Measurements from ENCODE around the gene INPP4B. TPM values are rescaled to one million over a fixed set of nuclear protein-coding genes. Genes with fewer than 3 reads are reported as not detected.

Gene INPP4B
- polyA plus RNA-seq, 1 of the 3 experiments (the other 2 are of a cell fraction): 0.08 TPM

DNA sequence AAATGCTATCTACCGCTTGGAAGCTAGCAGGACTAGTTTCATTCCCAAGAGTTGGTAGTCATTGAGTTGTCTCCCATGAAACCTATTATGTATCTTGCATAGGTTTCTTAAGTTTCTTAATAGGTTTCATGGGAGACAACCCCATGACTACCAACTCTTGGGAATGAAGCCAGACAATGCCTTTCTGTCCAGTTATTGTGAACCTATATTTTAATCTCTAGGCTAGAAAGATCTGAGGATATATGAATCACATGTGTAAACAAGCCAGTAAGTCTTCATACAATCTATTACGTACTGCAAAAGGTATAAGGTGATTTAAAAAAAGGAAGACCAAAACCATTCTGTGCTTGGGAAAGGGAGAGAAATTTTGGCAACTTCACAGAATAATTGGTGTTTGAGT lies 162.6 kb downstream of the INPP4B start:
- H3K9me3 ChIP-seq: no peaks in the 10 kb centered on the region
- no peaks in the 10 kb centered on the region for H4K20me1 ChIP-seq (ENCODE audit: insufficient read depth)
- no peaks in the 10 kb centered on the region for H3K9me2 ChIP-seq
- no peaks in the 10 kb centered on the region for H3F3A ChIP-seq (replicated peaks; ENCODE audit: insufficient read depth)
- no peak for TF ChIP-seq RCOR1 (IDR thresholded peaks at IDR 0.05; ENCODE audit: low read length)
- H3K79me2 ChIP-seq (ENCODE audit: insufficient read depth): no peaks in the 10 kb centered on the region
- no peak overlapping the region for H3K27ac ChIP-seq (ENCODE audit: low read depth in 2 of 2, low read length in 1 of 2)
- 59% methylated on average over 2 of the region's 2 CpGs for WGBS (ENCODE audit: low lambda C conversion rate)
- DNase-seq: no peak
- H2AFZ ChIP-seq (ENCODE audit: low read depth): no peak overlapping the region
- H3K9ac ChIP-seq: no peak overlapping the region
- H3K4me2 ChIP-seq: no peak overlapping the region
- H3K4me1 ChIP-seq (ENCODE audit: control insufficient read depth in 1 of 2, insufficient read depth in 2 of 2, low read depth in 1 of 2, low read length in 1 of 2): no peaks in the 10 kb centered on the region
- CTCF ChIA-PET: no interaction called here
- H3K27me3 ChIP-seq (ENCODE audit: insufficient read depth): no peaks in the 10 kb centered on the region
- H3K4me3 ChIP-seq (ENCODE audit: low read depth in 2 of 2, low read length in 1 of 2): no peak overlapping the region
- no peaks in the 10 kb centered on the region for H3K36me3 ChIP-seq (replicated peaks in 1 of 2; ENCODE audit: control insufficient read depth in 1 of 2, insufficient read depth in 2 of 2, low read length in 1 of 2)
- POLR2A ChIA-PET: no interaction called here

DNA sequence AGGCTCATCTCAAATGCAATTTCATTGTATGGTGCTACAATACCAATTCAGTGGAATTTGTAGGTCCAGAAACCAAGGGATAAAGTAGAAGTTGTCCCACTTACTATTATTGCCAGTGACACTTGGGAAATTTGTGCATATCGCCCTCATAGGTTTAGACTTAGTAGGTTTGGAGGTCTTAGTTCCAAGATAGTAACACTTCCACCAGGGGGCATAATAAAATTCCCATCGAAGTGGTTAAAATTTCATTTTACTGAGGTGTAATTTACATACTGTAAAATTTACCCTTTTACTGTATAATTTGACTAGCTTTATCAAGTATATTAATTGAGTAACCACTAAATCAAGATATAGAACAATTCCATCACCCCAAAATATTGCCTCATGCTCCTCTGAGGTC lies 174.6 kb downstream of the INPP4B start:
- DNase-seq: no peak
- Histone ChIP-seq H2AFZ (ENCODE audit: low read depth) (no peak overlapping the region), H3K9me3 (peaks cover 5% of the 10 kb centered on the region; the same call in 1 of the 2 replicates), H3K27ac (ENCODE audit: low read depth in 2 of 2, low read length in 1 of 2) (no peak overlapping the region), H3K4me1 (ENCODE audit: control insufficient read depth in 1 of 2, insufficient read depth in 2 of 2, low read depth in 1 of 2, low read length in 1 of 2) (no peaks in the 10 kb centered on the region), H3K4me3 (ENCODE audit: low read depth in 2 of 2, low read length in 1 of 2) (no peak overlapping the region), H3K36me3 (replicated peaks in 1 of 2; ENCODE audit: control insufficient read depth in 1 of 2, insufficient read depth in 2 of 2, low read length in 1 of 2) (no peaks in the 10 kb centered on the region), H3K9me2 (no peaks in the 10 kb centered on the region), H3K9ac (no peak overlapping the region), H3F3A (replicated peaks; ENCODE audit: insufficient read depth) (no peaks in the 10 kb centered on the region), H4K20me1 (ENCODE audit: insufficient read depth) (no peaks in the 10 kb centered on the region), H3K79me2 (ENCODE audit: insufficient read depth) (no peaks in the 10 kb centered on the region), H3K27me3 (ENCODE audit: insufficient read depth) (no peaks in the 10 kb centered on the region), H3K4me2 (no peak overlapping the region)
- WGBS (ENCODE audit: low lambda C conversion rate): 36% methylated on average over 2 of the region's 2 CpGs
- POLR2A ChIA-PET: no interaction called here
- TF ChIP-seq, protein P1, sequence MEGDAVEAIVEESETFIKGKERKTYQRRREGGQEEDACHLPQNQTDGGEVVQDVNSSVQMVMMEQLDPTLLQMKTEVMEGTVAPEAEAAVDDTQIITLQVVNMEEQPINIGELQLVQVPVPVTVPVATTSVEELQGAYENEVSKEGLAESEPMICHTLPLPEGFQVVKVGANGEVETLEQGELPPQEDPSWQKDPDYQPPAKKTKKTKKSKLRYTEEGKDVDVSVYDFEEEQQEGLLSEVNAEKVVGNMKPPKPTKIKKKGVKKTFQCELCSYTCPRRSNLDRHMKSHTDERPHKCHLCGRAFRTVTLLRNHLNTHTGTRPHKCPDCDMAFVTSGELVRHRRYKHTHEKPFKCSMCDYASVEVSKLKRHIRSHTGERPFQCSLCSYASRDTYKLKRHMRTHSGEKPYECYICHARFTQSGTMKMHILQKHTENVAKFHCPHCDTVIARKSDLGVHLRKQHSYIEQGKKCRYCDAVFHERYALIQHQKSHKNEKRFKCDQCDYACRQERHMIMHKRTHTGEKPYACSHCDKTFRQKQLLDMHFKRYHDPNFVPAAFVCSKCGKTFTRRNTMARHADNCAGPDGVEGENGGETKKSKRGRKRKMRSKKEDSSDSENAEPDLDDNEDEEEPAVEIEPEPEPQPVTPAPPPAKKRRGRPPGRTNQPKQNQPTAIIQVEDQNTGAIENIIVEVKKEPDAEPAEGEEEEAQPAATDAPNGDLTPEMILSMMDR (IDR thresholded peaks at IDR 0.05): peak; percentile 33
- TF ChIP-seq, protein P2, sequence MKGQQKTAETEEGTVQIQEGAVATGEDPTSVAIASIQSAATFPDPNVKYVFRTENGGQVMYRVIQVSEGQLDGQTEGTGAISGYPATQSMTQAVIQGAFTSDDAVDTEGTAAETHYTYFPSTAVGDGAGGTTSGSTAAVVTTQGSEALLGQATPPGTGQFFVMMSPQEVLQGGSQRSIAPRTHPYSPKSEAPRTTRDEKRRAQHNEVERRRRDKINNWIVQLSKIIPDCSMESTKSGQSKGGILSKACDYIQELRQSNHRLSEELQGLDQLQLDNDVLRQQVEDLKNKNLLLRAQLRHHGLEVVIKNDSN (IDR thresholded peaks at IDR 0.05; ENCODE audit: borderline replicate concordance, low read depth): no peak
- TF ChIP-seq, protein P3, sequence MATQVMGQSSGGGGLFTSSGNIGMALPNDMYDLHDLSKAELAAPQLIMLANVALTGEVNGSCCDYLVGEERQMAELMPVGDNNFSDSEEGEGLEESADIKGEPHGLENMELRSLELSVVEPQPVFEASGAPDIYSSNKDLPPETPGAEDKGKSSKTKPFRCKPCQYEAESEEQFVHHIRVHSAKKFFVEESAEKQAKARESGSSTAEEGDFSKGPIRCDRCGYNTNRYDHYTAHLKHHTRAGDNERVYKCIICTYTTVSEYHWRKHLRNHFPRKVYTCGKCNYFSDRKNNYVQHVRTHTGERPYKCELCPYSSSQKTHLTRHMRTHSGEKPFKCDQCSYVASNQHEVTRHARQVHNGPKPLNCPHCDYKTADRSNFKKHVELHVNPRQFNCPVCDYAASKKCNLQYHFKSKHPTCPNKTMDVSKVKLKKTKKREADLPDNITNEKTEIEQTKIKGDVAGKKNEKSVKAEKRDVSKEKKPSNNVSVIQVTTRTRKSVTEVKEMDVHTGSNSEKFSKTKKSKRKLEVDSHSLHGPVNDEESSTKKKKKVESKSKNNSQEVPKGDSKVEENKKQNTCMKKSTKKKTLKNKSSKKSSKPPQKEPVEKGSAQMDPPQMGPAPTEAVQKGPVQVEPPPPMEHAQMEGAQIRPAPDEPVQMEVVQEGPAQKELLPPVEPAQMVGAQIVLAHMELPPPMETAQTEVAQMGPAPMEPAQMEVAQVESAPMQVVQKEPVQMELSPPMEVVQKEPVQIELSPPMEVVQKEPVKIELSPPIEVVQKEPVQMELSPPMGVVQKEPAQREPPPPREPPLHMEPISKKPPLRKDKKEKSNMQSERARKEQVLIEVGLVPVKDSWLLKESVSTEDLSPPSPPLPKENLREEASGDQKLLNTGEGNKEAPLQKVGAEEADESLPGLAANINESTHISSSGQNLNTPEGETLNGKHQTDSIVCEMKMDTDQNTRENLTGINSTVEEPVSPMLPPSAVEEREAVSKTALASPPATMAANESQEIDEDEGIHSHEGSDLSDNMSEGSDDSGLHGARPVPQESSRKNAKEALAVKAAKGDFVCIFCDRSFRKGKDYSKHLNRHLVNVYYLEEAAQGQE (IDR thresholded peaks at IDR 0.05; ENCODE audit: low read depth, low read length): no peak
- TF ChIP-seq, protein P4, sequence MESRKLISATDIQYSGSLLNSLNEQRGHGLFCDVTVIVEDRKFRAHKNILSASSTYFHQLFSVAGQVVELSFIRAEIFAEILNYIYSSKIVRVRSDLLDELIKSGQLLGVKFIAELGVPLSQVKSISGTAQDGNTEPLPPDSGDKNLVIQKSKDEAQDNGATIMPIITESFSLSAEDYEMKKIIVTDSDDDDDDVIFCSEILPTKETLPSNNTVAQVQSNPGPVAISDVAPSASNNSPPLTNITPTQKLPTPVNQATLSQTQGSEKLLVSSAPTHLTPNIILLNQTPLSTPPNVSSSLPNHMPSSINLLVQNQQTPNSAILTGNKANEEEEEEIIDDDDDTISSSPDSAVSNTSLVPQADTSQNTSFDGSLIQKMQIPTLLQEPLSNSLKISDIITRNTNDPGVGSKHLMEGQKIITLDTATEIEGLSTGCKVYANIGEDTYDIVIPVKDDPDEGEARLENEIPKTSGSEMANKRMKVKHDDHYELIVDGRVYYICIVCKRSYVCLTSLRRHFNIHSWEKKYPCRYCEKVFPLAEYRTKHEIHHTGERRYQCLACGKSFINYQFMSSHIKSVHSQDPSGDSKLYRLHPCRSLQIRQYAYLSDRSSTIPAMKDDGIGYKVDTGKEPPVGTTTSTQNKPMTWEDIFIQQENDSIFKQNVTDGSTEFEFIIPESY (IDR thresholded peaks at IDR 0.05; ENCODE audit: borderline replicate concordance, low read depth): no peak
- TF ChIP-seq TEAD4 (IDR thresholded peaks at IDR 0.05; ENCODE audit: borderline replicate concordance, insufficient read depth): no peak
- no peak for TF ChIP-seq ELF1 (IDR thresholded peaks at IDR 0.05)
- CTCF ChIA-PET: no interaction called here
